PFSK-1 (cell line): Measurements from ENCODE around the gene MSI2.

ENCODE experiments used
- FOXP2 ChIP-seq: optimal IDR thresholded peaks from 2 replicates; pipeline ENCODE3; 2011; ENCODE audit warnings: borderline replicate concordance, control low read depth, inconsistent platforms; ENCODE audit not compliant: insufficient read depth; ENCODE audit errors: extremely low read length, extremely low read depth
- POLR2AphosphoS5 ChIP-seq: IDR thresholded peaks from 2 replicates; pipeline ENCODE4 v1.6.1; 2012; ENCODE audit warnings: low read depth, mild to moderate bottlenecking, control low read depth, low read length, moderate library complexity
- SIN3A ChIP-seq: IDR thresholded peaks from 2 replicates; pipeline ENCODE4 v1.6.1; 2012; ENCODE audit warnings: mild to moderate bottlenecking, low read length, moderate library complexity, borderline replicate concordance; ENCODE audit not compliant: insufficient read depth
- TAF1 ChIP-seq: IDR thresholded peaks from 2 replicates; pipeline ENCODE4 v1.6.1; 2012; ENCODE audit warnings: low read length, control low read depth, borderline replicate concordance; ENCODE audit not compliant: insufficient read depth
- TF ChIP-seq, protein P1 (sequence below), 2 experiments: IDR thresholded peaks; 2 replicates each; pipeline versions ENCODE4 v1.6.1 to v1.8.0; 2011 to 2012; ENCODE audit warnings: low read depth in 2 of 2, low read length in 2 of 2, control low read depth in 1 of 2, inconsistent platforms in 1 of 2, mild to moderate bottlenecking in 1 of 2, moderate library complexity in 1 of 2; ENCODE audit not compliant: insufficient read depth in 1 of 2

The MSI2 gene

DNA sequence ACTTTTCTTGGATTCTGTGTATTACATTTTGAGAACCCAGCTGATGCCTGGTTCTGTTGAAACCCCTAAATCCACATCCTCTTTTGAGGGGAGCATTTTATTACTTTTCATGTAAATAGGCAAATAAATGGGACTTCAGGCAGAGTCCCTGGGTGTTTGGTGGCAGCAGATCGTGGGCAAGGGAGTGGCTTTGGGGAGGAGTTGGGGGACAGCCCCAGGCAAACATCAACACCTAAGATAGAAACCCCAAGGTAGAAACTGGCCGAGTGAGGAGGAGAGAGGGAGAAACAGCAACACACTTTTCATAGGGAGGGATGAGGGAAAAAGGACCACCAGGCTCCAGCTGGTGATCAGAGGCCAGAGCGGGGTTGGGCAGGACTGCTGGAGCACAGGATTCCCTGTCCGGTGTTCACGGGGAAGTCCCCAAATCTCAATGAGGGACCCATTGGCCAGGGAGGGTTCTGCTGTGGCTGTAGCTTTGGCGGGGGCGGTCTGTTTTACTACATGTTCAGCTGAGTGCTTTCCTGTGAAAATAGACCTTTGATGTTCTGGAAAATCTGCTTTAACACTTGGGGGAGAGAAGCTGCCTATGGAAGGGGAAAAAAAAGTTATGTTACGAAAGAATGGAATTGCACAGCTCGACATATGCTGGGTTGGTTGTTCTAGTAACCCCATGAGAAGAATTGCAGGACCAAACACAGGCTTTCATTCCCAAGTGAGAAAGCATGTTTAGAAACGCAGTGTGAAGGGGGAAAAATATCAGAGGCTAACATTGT is 46.6 kb downstream of the MSI2 start:
- TF ChIP-seq TAF1 (no peak), SIN3A (no peak), FOXP2 (no peak), POLR2AphosphoS5 (no peak)
- TF ChIP-seq, protein P1, sequence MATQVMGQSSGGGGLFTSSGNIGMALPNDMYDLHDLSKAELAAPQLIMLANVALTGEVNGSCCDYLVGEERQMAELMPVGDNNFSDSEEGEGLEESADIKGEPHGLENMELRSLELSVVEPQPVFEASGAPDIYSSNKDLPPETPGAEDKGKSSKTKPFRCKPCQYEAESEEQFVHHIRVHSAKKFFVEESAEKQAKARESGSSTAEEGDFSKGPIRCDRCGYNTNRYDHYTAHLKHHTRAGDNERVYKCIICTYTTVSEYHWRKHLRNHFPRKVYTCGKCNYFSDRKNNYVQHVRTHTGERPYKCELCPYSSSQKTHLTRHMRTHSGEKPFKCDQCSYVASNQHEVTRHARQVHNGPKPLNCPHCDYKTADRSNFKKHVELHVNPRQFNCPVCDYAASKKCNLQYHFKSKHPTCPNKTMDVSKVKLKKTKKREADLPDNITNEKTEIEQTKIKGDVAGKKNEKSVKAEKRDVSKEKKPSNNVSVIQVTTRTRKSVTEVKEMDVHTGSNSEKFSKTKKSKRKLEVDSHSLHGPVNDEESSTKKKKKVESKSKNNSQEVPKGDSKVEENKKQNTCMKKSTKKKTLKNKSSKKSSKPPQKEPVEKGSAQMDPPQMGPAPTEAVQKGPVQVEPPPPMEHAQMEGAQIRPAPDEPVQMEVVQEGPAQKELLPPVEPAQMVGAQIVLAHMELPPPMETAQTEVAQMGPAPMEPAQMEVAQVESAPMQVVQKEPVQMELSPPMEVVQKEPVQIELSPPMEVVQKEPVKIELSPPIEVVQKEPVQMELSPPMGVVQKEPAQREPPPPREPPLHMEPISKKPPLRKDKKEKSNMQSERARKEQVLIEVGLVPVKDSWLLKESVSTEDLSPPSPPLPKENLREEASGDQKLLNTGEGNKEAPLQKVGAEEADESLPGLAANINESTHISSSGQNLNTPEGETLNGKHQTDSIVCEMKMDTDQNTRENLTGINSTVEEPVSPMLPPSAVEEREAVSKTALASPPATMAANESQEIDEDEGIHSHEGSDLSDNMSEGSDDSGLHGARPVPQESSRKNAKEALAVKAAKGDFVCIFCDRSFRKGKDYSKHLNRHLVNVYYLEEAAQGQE (IDR thresholded peaks at IDR 0.05; ENCODE audit: insufficient read depth in 1 of 2, low read depth in 2 of 2, low read length in 2 of 2): no peak

DNA sequence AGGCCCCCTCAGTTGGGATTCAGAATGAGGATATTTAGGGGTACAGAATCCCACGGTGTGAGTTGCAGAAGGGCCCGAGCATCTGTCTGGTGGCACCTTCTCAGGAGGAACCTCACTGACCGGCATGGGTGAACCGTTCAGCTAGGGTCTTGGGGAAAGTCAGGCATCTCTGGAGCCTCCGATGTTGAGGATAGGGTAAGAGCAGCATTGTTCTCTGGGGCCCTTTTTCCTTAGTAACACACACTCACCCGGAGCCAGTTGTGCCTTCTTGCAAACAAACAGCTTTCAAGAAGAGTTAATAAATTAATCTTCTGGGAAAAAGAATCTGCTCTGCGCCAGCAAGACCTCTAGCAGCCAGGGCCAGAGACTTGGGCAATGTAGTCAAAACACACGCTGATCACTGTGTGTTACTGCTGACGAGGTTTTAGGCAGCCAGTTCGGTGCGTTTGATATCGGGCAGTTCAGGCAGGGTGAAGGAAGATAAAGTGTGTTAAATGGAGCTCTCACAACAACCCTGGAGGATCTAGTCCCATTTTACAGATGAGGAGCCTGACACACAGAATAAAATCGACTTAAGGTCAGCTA is 48.9 kb downstream of the MSI2 start:
- TF ChIP-seq, protein P1 (IDR thresholded peaks at IDR 0.05; ENCODE audit: insufficient read depth in 1 of 2, low read depth in 2 of 2, low read length in 2 of 2): no peak
- TF ChIP-seq SIN3A: no peak
- TF ChIP-seq POLR2AphosphoS5: no peak
- no peak for TF ChIP-seq FOXP2
- no peak for TF ChIP-seq TAF1

DNA sequence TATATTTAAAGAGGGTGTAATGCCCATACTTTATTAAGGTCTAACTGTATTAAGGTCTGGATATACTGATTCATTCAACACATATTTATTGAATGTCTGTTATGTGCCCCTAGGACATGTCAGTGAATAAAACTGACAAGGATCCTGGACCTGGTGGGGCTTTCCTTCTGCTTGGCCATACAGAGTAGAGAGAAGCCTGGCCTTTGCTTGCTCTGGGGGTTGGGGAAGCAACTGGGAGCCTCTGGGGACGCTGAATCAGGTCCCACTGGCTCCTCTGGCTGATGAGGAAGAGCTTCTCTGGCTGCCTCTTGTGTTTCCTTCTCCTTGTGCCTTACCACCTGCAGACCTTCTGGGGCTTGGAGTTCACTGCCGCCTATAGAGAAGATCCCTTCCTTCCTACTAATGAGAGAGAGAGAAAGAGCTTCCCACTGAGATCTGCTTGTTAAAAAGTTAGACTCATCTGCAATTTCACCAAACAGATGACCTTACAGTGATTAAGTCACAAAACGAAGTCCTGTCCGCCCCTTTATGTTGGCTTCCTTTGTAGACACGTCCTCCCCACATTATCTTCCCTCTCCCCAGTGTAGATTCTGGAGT is 49.7 kb downstream of the MSI2 start:
- TF ChIP-seq FOXP2 (no peak), TAF1 (no peak), SIN3A (no peak), POLR2AphosphoS5 (no peak)
- TF ChIP-seq, protein P1 (IDR thresholded peaks at IDR 0.05; ENCODE audit: insufficient read depth in 1 of 2, low read depth in 2 of 2, low read length in 2 of 2): no peak

DNA sequence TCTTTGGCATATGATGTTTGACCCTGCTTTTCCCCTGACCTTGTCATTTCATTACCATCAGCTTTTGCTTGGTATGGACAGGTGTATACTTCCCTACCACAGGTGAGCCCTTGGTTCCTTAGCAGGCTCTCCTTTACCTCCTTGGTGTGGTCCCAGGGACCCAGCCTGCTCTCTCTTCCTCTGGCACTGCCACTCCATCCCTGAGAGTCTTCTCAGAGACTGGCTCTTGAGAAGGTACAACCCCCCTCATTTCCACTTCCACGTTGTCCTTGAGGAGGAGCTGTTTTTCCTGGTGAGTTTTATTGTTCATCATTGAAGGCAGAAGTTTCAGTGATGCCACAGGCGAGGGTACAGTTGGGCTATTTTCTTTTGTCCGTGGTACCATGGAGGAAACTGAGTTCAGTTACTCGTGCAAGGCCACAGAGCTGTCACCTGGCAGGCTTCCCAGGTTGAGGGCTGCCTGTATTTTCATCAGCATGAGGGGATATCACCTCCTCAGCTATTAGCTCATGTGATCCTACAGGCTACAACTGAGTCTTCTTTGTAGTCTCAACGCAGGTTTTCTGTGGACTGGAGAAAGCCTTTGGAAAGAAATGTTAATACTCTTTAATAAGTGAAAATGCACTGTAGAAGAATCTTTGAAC is 52.3 kb downstream of the MSI2 start:
- no peak for TF ChIP-seq SIN3A
- TF ChIP-seq, protein P1 (IDR thresholded peaks at IDR 0.05; ENCODE audit: insufficient read depth in 1 of 2, low read depth in 2 of 2, low read length in 2 of 2): no peak
- TF ChIP-seq POLR2AphosphoS5: no peak
- TF ChIP-seq FOXP2: no peak
- no peak for TF ChIP-seq TAF1
